Prostate gland (tissue), 2 donors: ENCODE data around the gene SHISA4. TPM values are rescaled to one million over a fixed set of nuclear protein-coding genes. Genes with fewer than 3 reads are reported as not detected.
A peak's percentile ranks its signal among the peaks of the same experiment; 100 is the strongest.

Experiments used
- DNase-seq: peaks from one replicate; pipeline ENCODE4 v3.0.0-alpha.2; 2019; ENCODE audit warnings: low spot score
- H3K27ac ChIP-seq, 2 donors: fragments of 200-600 bp; sonication (generic); 2 replicates each; pipeline ENCODE4 v1.5.1; 2017 to 2019
- H3K27me3 ChIP-seq: fragments of 200-600 bp; sonication (generic); replicated peaks from 2 replicates; pipeline ENCODE4 v1.5.1; 2019; ENCODE audit not compliant: insufficient read depth
- H3K36me3 ChIP-seq, 2 donors: fragments of 200-600 bp; sonication (generic); 1 replicate in 1 of 2; 2 replicates in 1 of 2; pipeline versions ENCODE4 v1.5.1 to v1.8.1; 2017 to 2019
- H3K4me1 ChIP-seq: fragments of 200-600 bp; sonication (generic); replicated peaks from 2 replicates; pipeline ENCODE4 v1.5.1; 2019
- H3K4me3 ChIP-seq, 2 donors: fragments of 200-600 bp; sonication (generic); 2 replicates each; pipeline ENCODE4 v1.5.1; 2017 to 2019
- H3K9me3 ChIP-seq: fragments of 200-600 bp; sonication (generic); 2 replicates; pipeline ENCODE4 v1.5.1; 2017
- POLR2A ChIP-seq: fragments of 450-650 bp; IDR thresholded peaks from one replicate; pipeline ENCODE4 v1.6.1; 2016; ENCODE audit warnings: antibody characterized with exemption, mild to moderate bottlenecking
- POLR2AphosphoS5 ChIP-seq: sonication (generic); formaldehyde crosslinking; IDR thresholded peaks from one replicate; pipeline ENCODE4 v1.6.1; 2017; ENCODE audit warnings: antibody characterized with exemption
- WGBS: methylation state at CpG from one replicate; pipeline ENCODE4 v1.1.5; 2018; 5-methylcytosine and 5-hydroxymethylcytosine counted together
- intact Hi-C: fragments of 100-400 bp; cut with DNase I; formaldehyde crosslinking; loops from one replicate; pipeline ENCODE4 v1.14.2; 2022
- total RNA-seq, 2 donors: library from RNA; depleted of rRNA; stranded (reverse); fragments of >200 nt; gene quantifications; one replicate each; pipeline ENCODE4 v1.1.0, GENCODE V29; 2016
- TF ChIP-seq, protein P1 (sequence below), 4 experiments: fragments of 200-600 bp in 2 of 4; fragments of 450-650 bp in 2 of 4; sonication (generic) in 2 of 4; IDR thresholded peaks; 1 replicate in 3 of 4; 2 replicates in 1 of 4; pipeline ENCODE4 v1.5.1; 2016 to 2019; ENCODE audit warnings: antibody characterized with exemption in 4 of 4, mild to moderate bottlenecking in 2 of 4, moderate library complexity in 2 of 4

SHISA4 gene
- total RNA-seq, 2 donors from 2014 or later = 24.5 to 61.9 TPM

DNA sequence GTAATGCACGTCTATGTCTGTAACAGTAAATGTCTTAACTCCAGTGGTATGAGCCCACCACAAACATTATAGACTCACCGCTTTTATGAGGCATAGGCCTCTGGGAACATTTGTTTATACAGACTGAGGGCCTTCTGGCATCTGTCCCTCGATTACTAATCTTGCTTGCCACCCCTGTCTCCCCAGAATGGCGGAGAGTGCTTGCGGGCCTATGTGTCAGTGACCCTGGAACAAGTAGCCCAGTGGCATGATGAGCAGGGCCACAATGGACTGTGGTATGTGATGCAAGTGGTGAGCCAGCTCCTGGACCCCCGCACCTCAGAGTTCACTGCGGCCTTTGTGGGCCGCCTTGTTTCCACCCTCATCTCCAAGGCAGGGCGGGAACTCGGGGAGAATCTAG lies 18.3 kb upstream of the SHISA4 start:
- TF ChIP-seq, protein P1, sequence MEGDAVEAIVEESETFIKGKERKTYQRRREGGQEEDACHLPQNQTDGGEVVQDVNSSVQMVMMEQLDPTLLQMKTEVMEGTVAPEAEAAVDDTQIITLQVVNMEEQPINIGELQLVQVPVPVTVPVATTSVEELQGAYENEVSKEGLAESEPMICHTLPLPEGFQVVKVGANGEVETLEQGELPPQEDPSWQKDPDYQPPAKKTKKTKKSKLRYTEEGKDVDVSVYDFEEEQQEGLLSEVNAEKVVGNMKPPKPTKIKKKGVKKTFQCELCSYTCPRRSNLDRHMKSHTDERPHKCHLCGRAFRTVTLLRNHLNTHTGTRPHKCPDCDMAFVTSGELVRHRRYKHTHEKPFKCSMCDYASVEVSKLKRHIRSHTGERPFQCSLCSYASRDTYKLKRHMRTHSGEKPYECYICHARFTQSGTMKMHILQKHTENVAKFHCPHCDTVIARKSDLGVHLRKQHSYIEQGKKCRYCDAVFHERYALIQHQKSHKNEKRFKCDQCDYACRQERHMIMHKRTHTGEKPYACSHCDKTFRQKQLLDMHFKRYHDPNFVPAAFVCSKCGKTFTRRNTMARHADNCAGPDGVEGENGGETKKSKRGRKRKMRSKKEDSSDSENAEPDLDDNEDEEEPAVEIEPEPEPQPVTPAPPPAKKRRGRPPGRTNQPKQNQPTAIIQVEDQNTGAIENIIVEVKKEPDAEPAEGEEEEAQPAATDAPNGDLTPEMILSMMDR (IDR thresholded peaks at IDR 0.05) = no peak
- peaks cover 4 to 16% of the 10 kb centered on the region in 2 donors for H3K36me3 ChIP-seq
- WGBS = 92% methylated on average over 10 of the region's 10 CpGs

DNA sequence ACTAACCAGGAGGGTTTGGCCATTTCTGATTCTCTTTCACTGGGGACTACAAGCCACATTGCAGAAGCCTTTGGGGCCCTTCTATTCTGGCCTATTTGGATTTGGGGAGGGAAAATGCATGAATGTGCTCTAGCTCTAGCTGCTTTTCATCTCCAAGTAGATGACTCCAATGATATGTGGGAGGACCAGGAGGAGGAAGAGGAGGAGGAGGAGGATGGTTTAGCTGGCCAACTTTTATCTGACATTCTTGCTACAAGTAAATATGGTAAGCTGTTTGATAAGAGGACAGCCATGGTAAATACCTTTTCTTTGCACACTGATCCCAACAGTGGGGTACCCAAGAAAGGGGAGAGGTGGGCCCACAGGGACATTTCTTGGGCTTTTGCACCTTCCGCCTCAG lies 14.0 kb upstream of the SHISA4 start:
- no peak overlapping the region for H3K27ac ChIP-seq
- no peaks in the 10 kb centered on the region for H3K27me3 ChIP-seq
- TF ChIP-seq POLR2AphosphoS5 (no peak), POLR2A (no peak)
- TF ChIP-seq, protein P1 (IDR thresholded peaks at IDR 0.05) = no peak
- H3K4me1 ChIP-seq = no peaks in the 10 kb centered on the region
- peaks cover 4 to 10% of the 10 kb centered on the region in 2 donors for H3K36me3 ChIP-seq
- intact Hi-C loops = no loop called here
- no peaks in the 10 kb centered on the region for H3K9me3 ChIP-seq
- DNase-seq = no peak
- H3K4me3 ChIP-seq = no peak overlapping the region
- 89% methylated on average over 1 of the region's 1 CpG for WGBS

More for the DNA sequence above, 18.3 kb upstream of the SHISA4 start:
- Histone ChIP-seq H3K27ac (no peak overlapping the region), H3K4me1 (no peaks in the 10 kb centered on the region), H3K9me3 (no peaks in the 10 kb centered on the region), H3K4me3 (no peak overlapping the region), H3K27me3 (no peaks in the 10 kb centered on the region)
- intact Hi-C loops = no loop called here
- DNase-seq = no peak

DNA sequence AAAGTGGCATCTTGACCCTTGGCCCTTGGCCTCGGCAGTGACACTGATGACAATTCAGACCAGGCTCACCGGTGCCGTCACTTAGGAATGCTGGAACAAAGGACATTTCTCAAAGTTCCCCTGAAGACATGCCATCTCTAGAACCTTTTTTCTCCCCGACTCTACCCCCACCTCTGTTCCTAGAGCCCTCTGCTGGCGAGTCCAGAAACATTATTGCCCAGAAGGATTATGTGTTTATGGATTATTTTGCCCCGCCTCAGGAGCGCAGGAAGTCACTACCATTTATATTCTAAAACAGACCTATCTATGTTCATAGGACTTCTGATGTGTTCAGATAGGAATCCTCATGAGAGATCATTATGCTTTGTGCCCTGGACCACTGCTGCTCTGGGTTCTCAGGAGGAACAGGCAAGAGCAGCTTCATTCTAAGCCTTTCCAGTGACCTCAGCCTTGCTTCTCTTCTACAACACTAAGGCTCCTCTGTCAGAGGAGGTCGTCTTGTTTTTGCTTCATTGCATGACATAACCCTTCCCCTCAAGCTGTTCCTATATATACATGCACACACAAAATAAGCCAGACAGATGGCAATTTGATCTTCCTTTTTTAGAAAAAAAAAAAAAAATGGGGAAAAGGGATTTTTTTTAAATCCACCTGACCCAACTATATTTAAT lies 12.4 kb upstream of the SHISA4 start:
- intact Hi-C loops = loop anchor here (2.0 kb wide), 1 partner anchor 97 kb away; no protein-coding TSS in a partner anchor
- no peaks in the 10 kb centered on the region for H3K4me1 ChIP-seq
- DNase-seq = no peak
- TF ChIP-seq POLR2A (no peak), POLR2AphosphoS5 (no peak)
- TF ChIP-seq, protein P1 (IDR thresholded peaks at IDR 0.05) = peak in 1 of 4 experiments; percentile 30
- no peak overlapping the region for H3K27ac ChIP-seq
- no peaks in the 10 kb centered on the region for H3K9me3 ChIP-seq
- WGBS = 58% methylated on average over 8 of the region's 8 CpGs
- H3K4me3 ChIP-seq = no peak overlapping the region
- H3K27me3 ChIP-seq = no peaks in the 10 kb centered on the region
- H3K36me3 ChIP-seq = peaks cover 4 to 10% of the 10 kb centered on the region in 2 donors

DNA sequence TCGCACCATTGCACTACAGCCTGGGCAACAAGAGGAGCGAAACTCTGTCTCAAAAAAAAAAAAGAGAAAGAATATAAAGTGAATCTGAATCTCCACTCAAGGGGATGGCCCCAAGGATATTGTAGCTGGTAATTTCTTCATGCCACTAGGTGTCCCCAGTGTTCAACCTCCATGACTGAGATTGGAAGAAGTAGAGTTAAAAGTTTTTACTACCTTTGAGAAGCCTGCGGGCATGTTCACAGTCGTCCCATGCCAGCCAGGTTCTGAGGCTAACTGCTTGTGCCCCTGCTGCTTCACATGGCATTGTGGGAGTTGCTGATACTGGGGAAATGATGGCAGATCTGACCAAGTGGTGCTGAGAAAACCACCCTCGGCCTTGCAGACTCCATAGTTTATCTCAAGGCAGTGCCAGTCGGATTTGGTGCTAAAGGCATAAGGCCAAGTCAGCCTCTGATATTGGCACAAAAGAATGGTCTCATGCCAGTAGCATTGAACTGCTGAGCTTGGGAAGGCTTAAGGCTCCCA lies 10.8 kb upstream of the SHISA4 start:
- no peaks in the 10 kb centered on the region for H3K4me1 ChIP-seq
- H3K27me3 ChIP-seq = no peaks in the 10 kb centered on the region
- H3K27ac ChIP-seq = peak overlapping the region; percentile 3
- no peak for TF ChIP-seq POLR2A
- TF ChIP-seq, protein P1 (IDR thresholded peaks at IDR 0.05) = peak; percentile 37 to 81 (median 76)
- TF ChIP-seq POLR2AphosphoS5 = peak; percentile 84
- H3K4me3 ChIP-seq = no peak overlapping the region
- peak; percentile 83 for DNase-seq
- H3K36me3 ChIP-seq = peaks cover 0 to under 1% of the 10 kb centered on the region in 2 donors
- no peaks in the 10 kb centered on the region for H3K9me3 ChIP-seq
- intact Hi-C loops = loop anchor here (2.0 kb wide), 1 partner anchor 95 kb away; no protein-coding TSS in a partner anchor
- 33% methylated on average over 6 of the region's 6 CpGs for WGBS
